GM12801 (cell line): ENCODE results near the gene LILRA6.

ENCODE experiments used
- CTCF ChIP-seq: IDR thresholded peaks from one replicate; pipeline ENCODE4 v1.5.1; 2011; ENCODE audit warnings: control low read depth; ENCODE audit not compliant: insufficient read length; ENCODE audit errors: extremely low read depth

LILRA6 gene

DNA sequence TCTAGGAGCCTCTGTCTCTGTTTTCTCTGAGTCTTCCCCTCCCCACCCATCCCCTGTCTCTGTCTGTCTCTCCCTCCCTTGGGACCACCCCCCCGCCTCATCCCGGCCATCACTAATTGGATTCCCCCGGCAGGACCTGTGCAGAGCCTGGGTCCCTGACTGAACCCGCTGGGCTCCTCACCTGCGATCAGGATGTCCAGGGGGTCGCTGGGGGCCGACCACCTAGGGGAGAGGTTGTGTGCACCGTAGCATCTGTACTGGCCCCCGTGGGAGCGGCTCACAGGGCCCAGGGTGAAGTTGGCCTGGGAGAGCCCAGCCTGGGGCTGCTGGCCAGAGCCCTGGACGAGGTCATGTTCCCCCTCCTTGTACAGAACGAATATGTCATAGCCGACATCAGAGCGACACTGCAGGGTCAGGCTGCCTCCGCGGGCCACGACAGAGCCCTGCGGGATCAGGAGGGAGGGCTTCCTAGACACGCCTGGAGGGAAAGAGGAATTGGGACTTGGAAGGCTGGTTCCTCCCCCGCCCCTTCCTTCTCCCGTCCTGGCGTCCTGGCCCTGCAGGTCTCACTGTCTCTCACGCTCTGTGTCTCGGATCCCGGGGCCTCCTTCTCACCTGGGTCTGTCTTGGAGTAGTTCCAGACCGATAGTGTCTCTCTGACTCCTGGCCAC is 12.7 kb upstream of the LILRA6 start:
- no peak for TF ChIP-seq CTCF

GRCh38 chr19:54254195-54254906 is 11.8 kb upstream of the LILRA6 start:
- no peak for TF ChIP-seq CTCF

GRCh38 chr19:54253331-54254194 is 11.0 kb upstream of the LILRA6 start:
- no peak for TF ChIP-seq CTCF

- no peak for TF ChIP-seq CTCF
Observed at GRCh38 chr19:54252845-54253244, 10.3 kb upstream of the LILRA6 start.

GRCh38 chr19:54252243-54252642 is 9.7 kb upstream of the LILRA6 start:
- TF ChIP-seq CTCF: no peak

- TF ChIP-seq CTCF: no peak
Observed at GRCh38 chr19:54248016-54248601, 5.5 kb upstream of the LILRA6 start.
